GM15510 (cell line): ENCODE data around the gene TRIM54.

Experiments used
- POLR2A ChIP-seq: IDR thresholded peaks from 3 replicates; pipeline ENCODE4 v1.6.1; 2011; ENCODE audit warnings: borderline replicate concordance; ENCODE audit not compliant: insufficient read length; ENCODE audit errors: extremely low read depth

TRIM54 gene, protein sequence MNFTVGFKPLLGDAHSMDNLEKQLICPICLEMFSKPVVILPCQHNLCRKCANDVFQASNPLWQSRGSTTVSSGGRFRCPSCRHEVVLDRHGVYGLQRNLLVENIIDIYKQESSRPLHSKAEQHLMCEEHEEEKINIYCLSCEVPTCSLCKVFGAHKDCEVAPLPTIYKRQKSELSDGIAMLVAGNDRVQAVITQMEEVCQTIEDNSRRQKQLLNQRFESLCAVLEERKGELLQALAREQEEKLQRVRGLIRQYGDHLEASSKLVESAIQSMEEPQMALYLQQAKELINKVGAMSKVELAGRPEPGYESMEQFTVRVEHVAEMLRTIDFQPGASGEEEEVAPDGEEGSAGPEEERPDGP

DNA sequence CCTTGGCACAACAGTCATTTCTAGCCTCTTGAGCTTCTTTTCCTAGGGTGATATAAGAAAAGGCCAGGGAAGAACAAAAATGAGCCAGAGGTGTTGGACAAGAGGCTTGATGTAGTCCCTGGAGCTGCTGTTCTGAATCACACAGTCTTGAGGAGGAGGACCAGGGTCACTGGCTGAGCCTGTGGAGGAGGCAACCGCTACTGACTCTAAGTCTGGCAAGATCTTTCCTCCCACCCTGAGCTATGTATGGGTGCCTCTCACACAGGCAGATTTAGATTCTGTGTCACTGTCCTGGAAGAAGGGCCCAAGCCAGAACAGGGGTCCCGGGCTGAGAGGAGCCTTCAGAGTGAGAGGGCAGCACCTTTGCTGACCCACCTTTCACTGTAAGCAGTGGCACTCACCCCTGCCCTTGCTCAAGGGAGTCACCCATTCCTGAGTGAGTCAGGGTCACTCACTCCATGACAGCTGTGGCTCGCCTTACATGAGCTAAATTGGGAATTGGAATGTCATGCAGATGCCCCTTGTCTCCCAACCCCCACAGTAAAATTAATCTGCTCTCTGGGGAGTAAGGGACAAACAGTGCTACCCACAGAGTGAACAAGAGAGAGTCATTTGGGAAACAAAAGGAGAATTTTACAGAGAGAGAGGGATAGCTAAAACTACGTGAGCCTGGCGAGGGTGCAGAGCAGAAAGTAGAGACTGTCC lies at the start of gene TRIM54:
Gene TRIM54 (plus strand): TSS at position 575 of the 705 bp plus-strand sequence. CDS start 303 bp downstream, outside the sequence.
- TF ChIP-seq POLR2A = no peak

DNA sequence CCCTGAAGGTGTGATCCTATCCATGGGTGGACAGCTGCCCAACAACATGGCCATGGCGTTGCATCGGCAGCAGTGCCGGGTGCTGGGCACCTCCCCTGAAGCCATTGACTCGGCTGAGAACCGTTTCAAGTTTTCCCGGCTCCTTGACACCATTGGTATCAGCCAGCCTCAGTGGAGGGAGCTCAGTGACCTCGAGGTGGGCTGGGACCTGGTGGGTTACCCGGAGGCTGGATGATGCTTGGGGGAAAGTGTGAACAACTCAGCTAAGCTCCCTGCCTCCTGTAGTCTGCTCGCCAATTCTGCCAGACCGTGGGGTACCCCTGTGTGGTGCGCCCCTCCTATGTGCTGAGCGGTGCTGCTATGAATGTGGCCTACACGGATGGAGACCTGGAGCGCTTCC lies 48.9 kb upstream of the TRIM54 start:
- TF ChIP-seq POLR2A = no peak

DNA sequence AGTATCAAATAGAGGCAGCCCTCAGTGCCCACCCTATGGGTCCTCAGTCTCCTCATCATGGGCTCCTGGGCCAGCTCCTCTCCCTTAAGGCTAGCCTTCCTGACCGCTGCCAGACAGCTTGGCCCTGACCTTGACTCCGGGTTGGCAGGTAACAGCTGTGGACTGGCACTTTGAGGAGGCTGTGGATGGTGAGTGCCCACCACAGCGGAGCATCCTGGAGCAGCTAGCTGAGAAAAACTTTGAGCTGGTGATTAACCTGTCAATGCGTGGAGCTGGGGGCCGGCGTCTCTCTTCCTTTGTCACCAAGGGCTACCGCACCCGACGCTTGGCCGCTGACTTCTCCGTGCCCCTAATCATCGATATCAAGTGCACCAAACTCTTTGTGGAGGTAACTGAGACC lies 46.1 kb upstream of the TRIM54 start:
- no peak for TF ChIP-seq POLR2A

DNA sequence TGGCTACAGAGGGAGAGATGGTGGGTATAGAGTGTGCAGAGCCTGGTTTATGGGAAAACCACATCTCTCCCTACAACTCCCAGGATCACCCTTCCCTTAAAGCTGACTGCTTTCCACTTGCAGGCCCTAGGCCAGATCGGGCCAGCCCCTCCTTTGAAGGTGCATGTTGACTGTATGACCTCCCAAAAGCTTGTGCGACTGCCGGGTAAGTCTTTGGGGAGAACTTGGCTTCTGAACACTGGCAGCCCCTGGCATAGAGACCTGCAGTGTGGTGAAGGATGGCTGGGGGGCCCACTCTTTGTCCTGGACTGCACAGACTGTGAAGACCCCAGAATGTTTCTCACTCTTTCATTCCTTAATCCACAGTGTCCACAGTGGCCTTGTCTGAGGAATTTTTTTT lies 45.6 kb upstream of the TRIM54 start:
- no peak for TF ChIP-seq POLR2A

DNA sequence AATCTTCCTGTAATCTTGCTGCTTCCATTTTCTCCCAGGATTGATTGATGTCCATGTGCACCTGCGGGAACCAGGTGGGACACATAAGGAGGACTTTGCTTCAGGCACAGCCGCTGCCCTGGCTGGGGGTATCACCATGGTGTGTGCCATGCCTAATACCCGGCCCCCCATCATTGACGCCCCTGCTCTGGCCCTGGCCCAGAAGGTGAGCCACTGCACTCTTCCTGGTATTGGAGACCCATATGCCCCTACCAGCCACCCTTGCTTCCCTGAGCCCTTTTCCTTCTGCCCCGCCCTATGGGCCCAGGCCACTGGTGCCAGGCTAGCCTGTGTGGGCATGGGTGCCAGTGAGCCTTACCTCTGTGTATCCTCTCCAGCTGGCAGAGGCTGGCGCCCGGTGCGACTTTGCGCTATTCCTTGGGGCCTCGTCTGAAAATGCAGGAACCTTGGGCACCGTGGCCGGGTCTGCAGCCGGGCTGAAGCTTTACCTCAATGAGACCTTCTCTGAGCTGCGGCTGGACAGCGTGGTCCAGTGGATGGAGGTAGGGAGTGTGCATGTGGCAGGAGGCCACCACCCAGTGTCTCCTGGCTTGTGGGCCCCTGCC lies 44.8 kb upstream of the TRIM54 start:
- TF ChIP-seq POLR2A = no peak

DNA sequence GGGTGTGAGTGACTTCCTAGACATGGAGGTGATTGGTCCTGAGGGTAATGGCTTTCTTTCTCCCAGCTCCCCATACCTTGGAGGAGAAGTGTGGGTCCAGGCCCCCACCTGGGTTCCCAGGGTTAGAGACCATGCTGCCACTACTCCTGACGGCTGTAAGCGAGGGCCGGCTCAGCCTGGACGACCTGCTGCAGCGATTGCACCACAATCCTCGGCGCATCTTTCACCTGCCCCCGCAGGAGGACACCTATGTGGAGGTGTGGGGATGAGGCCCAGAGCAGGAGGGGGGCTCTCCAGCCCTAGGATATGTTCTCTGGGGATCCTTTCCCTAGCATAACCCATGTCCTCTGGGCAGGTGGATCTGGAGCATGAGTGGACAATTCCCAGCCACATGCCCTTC lies 43.3 kb upstream of the TRIM54 start:
- no peak for TF ChIP-seq POLR2A

DNA sequence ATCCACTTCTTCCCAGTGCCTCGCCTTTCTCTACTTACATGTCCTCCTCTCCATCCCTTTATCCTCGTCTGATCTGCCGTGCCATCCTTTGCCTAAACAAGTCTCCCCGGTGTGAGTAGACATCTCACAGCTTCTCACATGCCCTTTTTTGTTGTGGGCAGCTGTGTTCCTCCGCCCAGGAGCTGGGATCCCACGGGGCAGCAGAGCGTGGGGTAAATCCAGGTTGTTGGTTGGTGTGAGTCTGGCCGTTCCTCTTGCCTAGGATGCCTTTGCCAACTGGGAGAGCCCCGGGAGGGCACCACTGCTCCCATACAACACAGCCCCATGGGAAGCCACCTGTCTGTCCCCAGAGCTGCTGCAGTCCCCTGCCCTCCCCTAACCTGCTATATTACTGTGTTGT lies 41.8 kb upstream of the TRIM54 start:
- no peak for TF ChIP-seq POLR2A

DNA sequence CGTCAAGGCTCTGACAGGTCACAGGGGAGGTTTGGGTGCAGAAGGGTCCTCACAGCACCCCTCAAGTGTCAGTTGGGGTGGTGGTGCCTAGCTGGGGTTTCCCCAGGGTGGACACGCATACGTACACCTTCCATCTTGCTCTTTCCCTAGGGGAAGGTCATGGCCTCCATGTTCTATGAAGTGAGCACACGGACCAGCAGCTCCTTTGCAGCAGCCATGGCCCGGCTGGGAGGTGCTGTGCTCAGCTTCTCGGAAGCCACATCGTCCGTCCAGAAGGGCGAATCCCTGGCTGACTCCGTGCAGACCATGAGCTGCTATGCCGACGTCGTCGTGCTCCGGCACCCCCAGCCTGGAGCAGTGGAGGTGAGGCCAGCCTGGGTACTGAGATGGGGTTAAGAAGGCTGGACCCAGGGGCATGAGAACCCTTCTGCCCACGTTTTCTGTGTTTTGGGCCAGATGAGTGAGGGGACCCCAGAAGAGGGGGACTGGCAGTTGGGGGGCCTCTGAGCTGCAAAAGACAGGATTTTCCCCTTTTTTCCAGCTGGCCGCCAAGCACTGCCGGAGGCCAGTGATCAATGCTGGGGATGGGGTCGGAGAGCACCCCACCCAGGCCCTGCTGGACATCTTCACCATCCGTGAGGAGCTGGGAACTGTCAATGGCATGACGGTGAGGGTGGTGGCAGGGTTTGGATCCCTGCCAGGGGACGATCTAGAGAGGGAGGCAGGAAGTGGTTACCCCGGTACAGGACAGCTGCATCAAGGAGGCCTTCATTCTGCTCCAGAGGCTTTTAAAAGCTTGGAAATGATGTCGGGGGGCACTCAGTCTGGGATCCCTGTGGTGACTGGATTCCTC lies 40.2 kb upstream of the TRIM54 start:
- no peak for TF ChIP-seq POLR2A

DNA sequence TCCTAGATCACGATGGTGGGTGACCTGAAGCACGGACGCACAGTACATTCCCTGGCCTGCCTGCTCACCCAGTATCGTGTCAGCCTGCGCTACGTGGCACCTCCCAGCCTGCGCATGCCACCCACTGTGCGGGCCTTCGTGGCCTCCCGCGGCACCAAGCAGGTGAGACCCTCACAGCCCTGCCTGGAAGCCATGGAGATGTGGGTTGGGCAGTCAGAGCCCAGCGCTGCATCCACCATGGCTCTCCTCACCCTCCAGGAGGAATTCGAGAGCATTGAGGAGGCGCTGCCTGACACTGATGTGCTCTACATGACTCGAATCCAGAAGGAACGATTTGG lies 39.6 kb upstream of the TRIM54 start:
- TF ChIP-seq POLR2A = no peak

DNA sequence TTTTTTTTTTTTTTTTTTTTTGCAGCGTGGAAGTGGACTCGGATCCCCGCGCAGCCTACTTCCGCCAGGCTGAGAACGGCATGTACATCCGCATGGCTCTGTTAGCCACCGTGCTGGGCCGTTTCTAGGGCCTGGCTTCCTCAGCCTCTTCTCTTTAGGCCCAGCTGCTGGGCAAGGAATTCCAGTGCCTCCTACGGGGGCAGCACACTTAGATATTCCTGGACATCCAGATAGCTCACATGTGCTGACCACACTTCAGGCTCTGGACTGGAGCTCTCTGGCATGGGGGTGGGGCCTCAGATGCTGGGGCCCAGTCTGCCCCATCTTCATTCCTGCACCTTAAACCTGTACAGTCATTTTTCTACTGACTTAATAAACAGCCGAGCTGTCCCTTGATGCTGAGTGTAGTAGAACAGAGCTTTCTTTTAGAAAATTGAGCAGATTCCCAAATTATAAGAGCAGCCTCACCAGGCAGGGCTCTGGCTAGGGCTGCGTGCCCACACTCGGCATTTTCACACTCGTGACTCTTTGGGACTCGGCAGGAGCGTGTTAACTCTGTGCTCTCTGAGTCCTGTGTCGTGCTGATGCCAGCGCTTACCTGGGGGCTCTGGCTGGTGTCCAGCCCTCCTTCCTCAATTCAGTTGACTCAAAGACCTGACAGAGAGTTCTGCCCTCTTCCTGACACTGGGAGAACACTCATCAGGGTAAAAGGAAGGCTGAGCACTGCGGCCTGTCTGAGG lies 38.7 kb upstream of the TRIM54 start:
- no peak for TF ChIP-seq POLR2A

DNA sequence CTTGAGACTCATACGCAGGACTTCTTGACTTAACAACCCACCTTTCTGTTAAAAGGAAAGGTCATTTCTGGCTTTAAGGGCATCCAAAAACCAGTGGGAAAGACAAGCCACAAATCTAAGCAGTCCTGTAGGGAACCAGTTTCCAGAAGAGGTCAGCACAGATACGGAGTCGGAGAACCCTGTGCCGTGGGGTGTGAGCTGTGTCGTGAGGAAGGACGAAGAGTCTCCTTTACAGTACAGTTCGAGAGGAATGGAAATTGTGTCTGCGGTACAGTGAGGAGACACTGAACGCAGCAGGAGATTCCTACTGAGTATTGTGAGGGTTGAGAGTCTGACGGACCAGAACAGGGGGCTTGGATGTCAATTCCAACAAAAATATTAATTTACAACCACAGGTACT lies 37.1 kb upstream of the TRIM54 start:
- TF ChIP-seq POLR2A = no peak

DNA sequence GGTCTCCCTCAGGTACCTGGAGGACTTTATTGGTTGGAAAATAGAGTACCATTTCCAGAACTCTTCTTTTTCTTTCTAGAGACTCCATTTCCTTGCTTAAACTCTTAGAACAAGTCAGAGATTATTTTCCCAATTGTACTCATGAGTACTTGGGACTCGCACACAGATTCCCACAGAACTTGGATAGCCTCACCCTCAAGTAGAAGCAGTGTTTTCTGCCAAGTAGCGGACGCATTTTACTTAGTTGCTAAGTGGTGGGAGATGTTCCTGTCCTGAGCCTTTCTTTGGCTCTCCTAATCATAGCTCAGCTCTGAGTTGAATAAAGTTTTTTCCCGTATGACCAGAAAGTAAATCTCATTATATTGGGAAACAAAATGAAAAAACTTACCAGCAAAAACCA lies 36.6 kb upstream of the TRIM54 start:
- no peak for TF ChIP-seq POLR2A

DNA sequence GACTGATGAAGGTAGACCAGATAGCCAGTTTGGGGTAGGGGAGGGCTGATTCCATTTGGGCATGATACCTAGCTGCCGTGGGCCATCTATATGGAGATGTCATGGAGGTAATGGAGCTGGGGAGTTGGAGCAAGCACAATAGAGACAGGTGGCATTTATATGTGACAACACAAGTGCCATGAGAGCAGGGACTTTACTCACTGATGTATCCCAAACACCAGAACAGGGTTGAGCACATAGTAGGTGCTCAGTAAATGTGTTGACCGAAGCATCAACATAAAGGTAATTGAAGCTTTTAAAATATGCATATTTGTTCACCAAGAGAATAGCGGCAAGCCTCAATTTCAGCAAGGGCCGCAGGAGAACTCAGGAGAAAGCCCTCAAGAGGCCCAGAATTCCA lies 34.3 kb upstream of the TRIM54 start:
- TF ChIP-seq POLR2A = no peak

DNA sequence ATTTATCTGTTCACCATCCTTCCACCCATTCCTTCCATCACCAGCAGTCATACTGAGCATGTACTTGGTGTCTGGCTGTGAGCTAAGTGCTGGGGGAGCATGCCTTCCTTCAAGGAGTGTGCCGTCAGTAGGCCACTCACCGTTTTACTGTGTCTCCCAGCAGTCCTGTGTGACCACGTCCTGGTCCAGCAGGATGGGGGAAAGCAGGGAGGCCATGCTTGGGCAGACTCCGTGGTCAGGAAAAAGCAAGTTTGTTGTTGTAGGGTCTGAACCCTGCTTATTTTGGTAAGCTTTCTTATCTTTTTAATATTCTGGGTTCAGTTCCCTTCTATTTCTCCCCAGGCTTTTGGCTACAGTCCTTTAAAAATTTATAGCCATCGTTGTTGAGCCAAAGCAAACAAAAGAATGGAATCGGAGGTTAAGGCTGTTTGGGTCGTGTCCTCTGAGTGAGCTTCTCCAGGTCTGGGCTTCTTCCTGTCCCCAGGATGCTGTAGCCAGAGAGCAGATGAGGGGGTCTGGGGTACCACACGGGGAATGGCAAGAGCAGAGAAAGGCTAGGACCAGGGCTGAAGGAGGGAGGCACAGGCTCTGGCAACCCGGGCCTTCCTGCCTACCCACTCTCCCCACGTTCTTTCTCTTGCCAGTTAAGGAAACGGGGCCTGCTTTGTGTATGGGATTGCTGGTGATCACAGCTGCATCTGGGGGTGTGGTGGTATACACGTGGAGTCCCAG lies 32.9 kb upstream of the TRIM54 start:
- TF ChIP-seq POLR2A = no peak
